ENCODE data around the gene PSMG4. TPM values are rescaled to one million over a fixed set of nuclear protein-coding genes. Genes with fewer than 3 reads are reported as not detected.

PSMG4 gene
- total and polyA plus RNA-seq, 9 of the 15 experiments (the other 6 are each of a cell fraction or from before 2014, with no cell fraction given): 12.9 to 185 (median 52.0) TPM

DNA sequence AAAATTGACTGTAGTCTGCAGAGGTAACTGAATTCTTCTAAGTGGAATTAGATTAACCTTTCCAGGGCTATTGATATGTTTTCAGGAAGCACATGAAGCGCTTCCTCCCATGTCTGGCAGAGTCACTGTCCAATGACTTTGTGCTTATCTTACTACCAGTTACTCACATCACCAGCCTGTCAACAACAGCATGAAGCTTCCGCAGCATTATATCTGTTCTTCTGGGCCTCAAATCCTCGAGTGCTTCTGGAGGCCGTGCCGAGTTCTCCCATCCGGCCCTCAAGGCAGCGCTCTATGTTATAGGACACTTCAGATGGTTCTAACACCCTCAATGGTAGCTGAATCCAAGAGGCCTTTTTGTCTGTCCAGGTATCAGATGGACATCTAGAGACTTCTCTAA lies 33.2 kb downstream of the PSMG4 start (continued):
- TF ChIP-seq, protein P1, sequence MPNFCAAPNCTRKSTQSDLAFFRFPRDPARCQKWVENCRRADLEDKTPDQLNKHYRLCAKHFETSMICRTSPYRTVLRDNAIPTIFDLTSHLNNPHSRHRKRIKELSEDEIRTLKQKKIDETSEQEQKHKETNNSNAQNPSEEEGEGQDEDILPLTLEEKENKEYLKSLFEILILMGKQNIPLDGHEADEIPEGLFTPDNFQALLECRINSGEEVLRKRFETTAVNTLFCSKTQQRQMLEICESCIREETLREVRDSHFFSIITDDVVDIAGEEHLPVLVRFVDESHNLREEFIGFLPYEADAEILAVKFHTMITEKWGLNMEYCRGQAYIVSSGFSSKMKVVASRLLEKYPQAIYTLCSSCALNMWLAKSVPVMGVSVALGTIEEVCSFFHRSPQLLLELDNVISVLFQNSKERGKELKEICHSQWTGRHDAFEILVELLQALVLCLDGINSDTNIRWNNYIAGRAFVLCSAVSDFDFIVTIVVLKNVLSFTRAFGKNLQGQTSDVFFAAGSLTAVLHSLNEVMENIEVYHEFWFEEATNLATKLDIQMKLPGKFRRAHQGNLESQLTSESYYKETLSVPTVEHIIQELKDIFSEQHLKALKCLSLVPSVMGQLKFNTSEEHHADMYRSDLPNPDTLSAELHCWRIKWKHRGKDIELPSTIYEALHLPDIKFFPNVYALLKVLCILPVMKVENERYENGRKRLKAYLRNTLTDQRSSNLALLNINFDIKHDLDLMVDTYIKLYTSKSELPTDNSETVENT (CRISPR knock-in tag; IDR thresholded peaks at IDR 0.05): no peak
- TF ChIP-seq ZNF785 (CRISPR knock-in tag; IDR thresholded peaks at IDR 0.05): no peak
- TF ChIP-seq CAMTA2 (CRISPR knock-in tag; conservative IDR thresholded peaks at IDR 0.05): no peak
- no peak; a peak in 1 of 4 replicates for TF ChIP-seq KDM1A (IDR thresholded peaks at IDR 0.05)
- peak; percentile 52; the same call in 1 of the 2 replicates for TF ChIP-seq STAT5A (IDR thresholded peaks at IDR 0.05; ENCODE audit: borderline replicate concordance, low read length)
- TF ChIP-seq NCOA4 (IDR thresholded peaks at IDR 0.05; ENCODE audit: partially characterized antibody): no peak
- no peak for TF ChIP-seq ZNF197 (CRISPR knock-in tag; IDR thresholded peaks at IDR 0.05; ENCODE audit: low read depth)
- TF ChIP-seq POLR2A (conservative IDR thresholded peaks at IDR 0.05): no peak
- peak; percentile 92 for TF ChIP-seq SMAD4 (CRISPR knock-in tag; conservative IDR thresholded peaks at IDR 0.05)
- TF ChIP-seq ZNF583 (CRISPR knock-in tag; IDR thresholded peaks at IDR 0.05): no peak
- peak; percentile 77; the same call in 1 of the 2 replicates for TF ChIP-seq CTBP1 (IDR thresholded peaks at IDR 0.05; ENCODE audit: borderline replicate concordance)
- TF ChIP-seq ETV6 (IDR thresholded peaks at IDR 0.05; ENCODE audit: borderline replicate concordance in 1 of 2, low read depth in 2 of 2, low read length in 1 of 2): peak in 1 of 2 experiments; percentile 73; a peak in 1 of 4 replicates
- TF ChIP-seq ETV6 (CRISPR knock-in tag; IDR thresholded peaks at IDR 0.05; ENCODE audit: borderline replicate concordance): no peak
- TF ChIP-seq ZKSCAN1 (IDR thresholded peaks at IDR 0.05; ENCODE audit: low read depth, low read length): no peak
- no peak for TF ChIP-seq CBFB (CRISPR knock-in tag; IDR thresholded peaks at IDR 0.05)
- TF ChIP-seq TOE1 (IDR thresholded peaks at IDR 0.05; ENCODE audit: borderline replicate concordance): no peak
- no peak for TF ChIP-seq TOE1 (CRISPR knock-in tag; IDR thresholded peaks at IDR 0.05; ENCODE audit: borderline replicate concordance, low read depth)
- no peak for TF ChIP-seq ZNF124 (CRISPR knock-in tag; IDR thresholded peaks at IDR 0.05)
- peak; percentile 76; the same call in 1 of the 2 replicates for TF ChIP-seq DPF2 (IDR thresholded peaks at IDR 0.05)
- TF ChIP-seq HMGN3 (IDR thresholded peaks at IDR 0.05; ENCODE audit: borderline replicate concordance, extremely low read depth, insufficient read length, low read depth, low read length): no peak
- no peak for TF ChIP-seq PYGO2 (tag; IDR thresholded peaks at IDR 0.05)
- TF ChIP-seq SMARCE1 (IDR thresholded peaks at IDR 0.05): peak; percentile 72; the same call in 1 of the 2 replicates
- no peak for TF ChIP-seq ZFPM2 (CRISPR knock-in tag; IDR thresholded peaks at IDR 0.05)
- TF ChIP-seq, protein P2, sequence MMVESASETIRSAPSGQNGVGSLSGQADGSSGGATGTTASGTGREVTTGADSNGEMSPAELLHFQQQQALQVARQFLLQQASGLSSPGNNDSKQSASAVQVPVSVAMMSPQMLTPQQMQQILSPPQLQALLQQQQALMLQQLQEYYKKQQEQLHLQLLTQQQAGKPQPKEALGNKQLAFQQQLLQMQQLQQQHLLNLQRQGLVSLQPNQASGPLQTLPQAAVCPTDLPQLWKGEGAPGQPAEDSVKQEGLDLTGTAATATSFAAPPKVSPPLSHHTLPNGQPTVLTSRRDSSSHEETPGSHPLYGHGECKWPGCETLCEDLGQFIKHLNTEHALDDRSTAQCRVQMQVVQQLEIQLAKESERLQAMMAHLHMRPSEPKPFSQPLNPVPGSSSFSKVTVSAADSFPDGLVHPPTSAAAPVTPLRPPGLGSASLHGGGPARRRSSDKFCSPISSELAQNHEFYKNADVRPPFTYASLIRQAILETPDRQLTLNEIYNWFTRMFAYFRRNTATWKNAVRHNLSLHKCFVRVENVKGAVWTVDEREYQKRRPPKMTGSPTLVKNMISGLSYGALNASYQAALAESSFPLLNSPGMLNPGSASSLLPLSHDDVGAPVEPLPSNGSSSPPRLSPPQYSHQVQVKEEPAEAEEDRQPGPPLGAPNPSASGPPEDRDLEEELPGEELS (CRISPR knock-in tag; IDR thresholded peaks at IDR 0.05; ENCODE audit: borderline replicate concordance): peak; percentile 34; the same call in 1 of the 2 replicates
- TF ChIP-seq, protein P3, sequence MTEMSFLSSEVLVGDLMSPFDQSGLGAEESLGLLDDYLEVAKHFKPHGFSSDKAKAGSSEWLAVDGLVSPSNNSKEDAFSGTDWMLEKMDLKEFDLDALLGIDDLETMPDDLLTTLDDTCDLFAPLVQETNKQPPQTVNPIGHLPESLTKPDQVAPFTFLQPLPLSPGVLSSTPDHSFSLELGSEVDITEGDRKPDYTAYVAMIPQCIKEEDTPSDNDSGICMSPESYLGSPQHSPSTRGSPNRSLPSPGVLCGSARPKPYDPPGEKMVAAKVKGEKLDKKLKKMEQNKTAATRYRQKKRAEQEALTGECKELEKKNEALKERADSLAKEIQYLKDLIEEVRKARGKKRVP (CRISPR knock-in tag; IDR thresholded peaks at IDR 0.05): no peak
- TF ChIP-seq FOXM1 (IDR thresholded peaks at IDR 0.05; ENCODE audit: low read depth): no peak; the same call in 1 of the 2 replicates
- no peak for TF ChIP-seq FOXM1 (CRISPR knock-in tag; IDR thresholded peaks at IDR 0.05; ENCODE audit: low read depth)
- TF ChIP-seq GTF2A2 (tag; IDR thresholded peaks at IDR 0.05): no peak
